ENCODE results near the gene SH3BP5.

SH3BP5 gene

GRCh38 chr3:15267502-15267901, 64.9 kb downstream of the SH3BP5 start:
- no peaks in the 10 kb centered on the region for H3K27me3 ChIP-seq (replicated peaks in 2 of 5; ENCODE audit: control insufficient read depth in 4 of 5, insufficient read depth in 5 of 5, low read length in 4 of 5)
- H3K36me3 ChIP-seq (ENCODE audit: control insufficient read depth in 4 of 4, insufficient read depth in 4 of 4, low read length in 3 of 4): peaks cover 0 to 38% (median 0%) of the 10 kb centered on the region in 4 experiments
- H3K4me3 ChIP-seq (ENCODE audit: control insufficient read depth in 1 of 7, extremely low read depth in 1 of 7, insufficient read depth in 4 of 7, low read depth in 2 of 7, low read length in 6 of 7): no peak overlapping the region
- 100% methylated on average over 3 of the region's 3 CpGs for WGBS (ENCODE audit: insufficient coverage)
- ChIA-PET POLR2A (no interaction called here), CTCF (interaction anchor here (0.7 to 10.4 kb wide), 43 partner anchors 8 to 292 kb away, joined by 3 to 146 read pairs (median 5); partner anchors contain the start of genes CAPN7 and SH3BP5)
- H3K4me1 ChIP-seq (ENCODE audit: control extremely low read depth in 1 of 4, control insufficient read depth in 4 of 4, insufficient read depth in 4 of 4, low read length in 3 of 4): peaks cover 8 to 55% (median 40%) of the 10 kb centered on the region in 4 experiments
- H3K27ac ChIP-seq (ENCODE audit: insufficient read depth in 1 of 2, low read depth in 1 of 2, low read length in 2 of 2, poor library complexity in 1 of 2, severe bottlenecking in 2 of 2): no peak overlapping the region
- H3K9me3 ChIP-seq (ENCODE audit: control extremely low read depth in 1 of 5, control insufficient read depth in 4 of 5, insufficient read depth in 2 of 5, low read depth in 1 of 5, low read length in 4 of 5): no peaks in the 10 kb centered on the region
- peak in 1 of 3 donors; percentile 9 for DNase-seq

DNA sequence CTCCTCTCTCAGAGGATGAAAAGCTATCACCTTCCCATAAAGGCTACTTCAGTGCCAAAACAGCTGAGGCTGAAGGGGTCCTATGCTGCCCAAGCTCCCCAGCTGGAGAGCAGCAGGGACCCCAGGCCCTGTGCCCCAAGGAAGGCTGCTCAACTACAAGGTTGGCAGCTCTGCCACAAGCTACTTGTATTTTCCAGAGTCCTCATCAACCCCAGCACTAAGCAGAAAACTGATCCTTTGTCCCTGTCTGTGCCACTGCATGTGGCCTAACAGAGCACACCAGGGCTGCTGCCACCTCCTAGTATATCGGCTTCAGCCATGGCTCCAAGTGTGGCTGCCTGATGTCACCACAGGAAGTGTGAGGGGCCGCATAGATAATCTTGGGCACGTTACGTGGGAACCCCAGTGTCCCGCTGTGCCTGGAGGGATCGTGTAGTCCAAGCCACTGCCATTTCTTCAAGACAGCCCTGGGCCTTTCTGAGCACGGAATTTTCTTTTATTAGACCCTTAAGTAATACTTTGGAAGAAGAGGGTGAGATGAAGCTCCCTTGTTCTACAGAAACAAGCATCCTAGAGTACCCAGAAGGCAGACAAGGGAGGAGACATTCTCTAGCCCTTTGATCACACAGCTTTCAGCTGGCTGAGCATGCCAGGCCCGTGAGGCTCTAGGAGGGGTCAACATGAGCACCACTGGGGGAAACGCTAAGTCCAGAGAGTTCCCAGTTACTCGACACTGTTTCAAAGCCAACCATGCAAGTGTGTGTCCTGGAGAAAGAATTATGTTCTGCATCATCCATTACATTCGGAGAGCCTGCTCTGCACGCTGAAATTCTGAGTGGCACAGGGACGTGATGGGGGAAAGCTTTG, 65.6 kb downstream of the SH3BP5 start:
- Histone ChIP-seq H3K27me3 (replicated peaks in 2 of 5; ENCODE audit: control insufficient read depth in 4 of 5, insufficient read depth in 5 of 5, low read length in 4 of 5) (no peaks in the 10 kb centered on the region), H3K4me3 (ENCODE audit: control insufficient read depth in 1 of 7, extremely low read depth in 1 of 7, insufficient read depth in 4 of 7, low read depth in 2 of 7, low read length in 6 of 7) (no peak overlapping the region), H3K36me3 (ENCODE audit: control insufficient read depth in 4 of 4, insufficient read depth in 4 of 4, low read length in 3 of 4) (peaks cover 0 to 41% (median 0%) of the 10 kb centered on the region in 4 experiments), H3K4me1 (ENCODE audit: control extremely low read depth in 1 of 4, control insufficient read depth in 4 of 4, insufficient read depth in 4 of 4, low read length in 3 of 4) (peaks cover 4 to 48% (median 33%) of the 10 kb centered on the region in 4 experiments), H3K27ac (ENCODE audit: insufficient read depth in 1 of 2, low read depth in 1 of 2, low read length in 2 of 2, poor library complexity in 1 of 2, severe bottlenecking in 2 of 2) (no peak overlapping the region), H3K9me3 (ENCODE audit: control extremely low read depth in 1 of 5, control insufficient read depth in 4 of 5, insufficient read depth in 2 of 5, low read depth in 1 of 5, low read length in 4 of 5) (no peaks in the 10 kb centered on the region)
- ChIA-PET POLR2A (no interaction called here), CTCF (interaction anchor here (0.5 to 10.4 kb wide), 31 partner anchors 13 to 293 kb away, joined by 3 to 146 read pairs (median 7); partner anchors contain the start of gene SH3BP5)
- WGBS (ENCODE audit: insufficient coverage): 91% methylated on average over 12 of the region's 13 CpGs
- peak in 2 of 3 donors; percentile 28 to 49 for DNase-seq

DNA sequence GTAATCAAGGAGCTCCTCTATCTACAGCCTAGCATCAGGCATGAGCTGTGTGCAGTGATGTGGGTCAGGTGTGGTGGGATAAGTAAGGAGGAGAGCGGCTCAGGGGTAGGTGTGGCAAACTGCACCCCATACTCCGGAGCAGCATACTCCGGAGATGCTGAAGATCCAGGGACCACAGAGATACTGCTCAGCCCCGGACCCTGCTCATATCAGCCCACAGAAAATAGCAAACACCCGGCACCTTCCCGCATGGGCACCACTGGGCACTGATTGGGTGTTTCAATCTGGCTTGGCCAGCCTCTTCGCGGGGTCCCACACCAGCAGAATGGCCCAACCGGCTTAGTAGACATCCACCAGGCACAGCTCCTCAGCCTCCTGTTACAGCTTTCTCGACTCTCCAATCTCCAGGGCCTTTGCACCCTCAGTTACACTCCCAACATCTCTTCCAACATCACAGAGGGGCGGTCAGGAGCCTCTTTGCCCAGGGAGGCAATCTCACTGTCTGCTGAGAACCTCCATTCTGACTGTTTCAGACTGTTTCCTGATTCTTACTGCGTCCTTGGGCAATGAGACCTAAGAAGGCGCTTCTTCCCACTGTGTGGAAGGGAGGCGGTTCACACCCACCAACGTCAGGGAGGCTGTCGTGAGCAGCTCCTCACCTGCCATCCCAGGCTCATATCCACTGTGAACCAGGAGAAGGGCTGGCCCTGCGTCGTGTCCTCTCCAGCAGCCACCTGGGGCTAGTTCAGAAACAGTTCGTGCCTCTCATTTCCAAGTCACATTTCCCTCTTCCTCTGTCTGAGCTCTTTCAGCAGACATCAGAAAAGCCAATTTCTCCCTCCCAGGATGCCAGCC, 66.5 kb downstream of the SH3BP5 start:
- POLR2A ChIA-PET: no interaction called here
- DNase-seq: no peak
- H3K27ac ChIP-seq (ENCODE audit: insufficient read depth in 1 of 2, low read depth in 1 of 2, low read length in 2 of 2, poor library complexity in 1 of 2, severe bottlenecking in 2 of 2): no peak overlapping the region
- H3K4me1 ChIP-seq (ENCODE audit: control extremely low read depth in 1 of 4, control insufficient read depth in 4 of 4, insufficient read depth in 4 of 4, low read length in 3 of 4): peaks cover 0 to 39% (median 24%) of the 10 kb centered on the region in 4 experiments
- WGBS (ENCODE audit: insufficient coverage): 93% methylated on average over 15 of the region's 19 CpGs
- H3K27me3 ChIP-seq (replicated peaks in 2 of 5; ENCODE audit: control insufficient read depth in 4 of 5, insufficient read depth in 5 of 5, low read length in 4 of 5): no peaks in the 10 kb centered on the region
- CTCF ChIA-PET: interaction anchor here (0.5 to 10.4 kb wide), 19 partner anchors 13 to 294 kb away, joined by 3 to 146 read pairs (median 4); partner anchors contain the start of gene SH3BP5
- H3K36me3 ChIP-seq (ENCODE audit: control insufficient read depth in 4 of 4, insufficient read depth in 4 of 4, low read length in 3 of 4): peaks cover 0 to 49% (median 0%) of the 10 kb centered on the region in 4 experiments
- H3K9me3 ChIP-seq (ENCODE audit: control extremely low read depth in 1 of 5, control insufficient read depth in 4 of 5, insufficient read depth in 2 of 5, low read depth in 1 of 5, low read length in 4 of 5): no peaks in the 10 kb centered on the region
- H3K4me3 ChIP-seq (ENCODE audit: control insufficient read depth in 1 of 7, extremely low read depth in 1 of 7, insufficient read depth in 4 of 7, low read depth in 2 of 7, low read length in 6 of 7): no peak overlapping the region

GRCh38 chr3:15264486-15264885, 67.9 kb downstream of the SH3BP5 start:
- H3K36me3 ChIP-seq (ENCODE audit: control insufficient read depth in 4 of 4, insufficient read depth in 4 of 4, low read length in 3 of 4): peaks cover 0 to 62% (median 1%) of the 10 kb centered on the region in 4 experiments

DNA sequence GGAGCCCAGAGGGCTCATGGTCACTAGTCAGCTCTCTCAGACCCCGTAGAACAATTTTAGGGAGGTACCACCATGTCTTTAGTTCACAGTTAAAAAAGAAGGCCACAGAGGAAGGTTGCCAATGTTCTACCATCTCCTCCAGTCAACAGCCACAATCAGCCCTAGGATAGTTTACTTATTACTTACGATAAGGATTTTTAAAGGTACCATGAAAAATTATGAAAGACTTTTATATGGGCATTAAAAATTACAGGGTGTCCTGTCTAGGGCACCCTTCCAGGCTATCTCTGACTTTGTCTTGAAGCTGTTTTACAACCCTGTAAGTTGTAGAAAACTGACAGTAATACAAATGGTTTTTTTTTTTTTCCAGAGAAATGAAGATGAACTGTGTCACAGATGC, 68.5 kb downstream of the SH3BP5 start:
- ChIA-PET CTCF (interaction anchor here (1.2 to 10.4 kb wide), 5 partner anchors 56 to 141 kb away, joined by 4 to 146 read pairs (median 47); partner anchors contain the start of gene SH3BP5), POLR2A (interaction anchor here (1.2 kb wide), 1 partner anchor 65 kb away, joined by 8 read pairs; no protein-coding TSS in a partner anchor)

More at GRCh38 chr3:15264486-15264885, 67.9 kb downstream of the SH3BP5 start:
- CTCF ChIA-PET: interaction anchor here (1.0 to 10.4 kb wide), 7 partner anchors 11 to 141 kb away, joined by 3 to 146 read pairs (median 8); partner anchors contain the start of gene SH3BP5
- peaks cover 0 to 28% (median 14%) of the 10 kb centered on the region in 4 experiments for H3K4me1 ChIP-seq (ENCODE audit: control extremely low read depth in 1 of 4, control insufficient read depth in 4 of 4, insufficient read depth in 4 of 4, low read length in 3 of 4)
- H3K9me3 ChIP-seq (ENCODE audit: control extremely low read depth in 1 of 5, control insufficient read depth in 4 of 5, insufficient read depth in 2 of 5, low read depth in 1 of 5, low read length in 4 of 5): no peaks in the 10 kb centered on the region
- POLR2A ChIA-PET: interaction anchor here (1.2 kb wide), 1 partner anchor 64 kb away, joined by 8 read pairs; no protein-coding TSS in a partner anchor
- no peaks in the 10 kb centered on the region for H3K27me3 ChIP-seq (replicated peaks in 2 of 5; ENCODE audit: control insufficient read depth in 4 of 5, insufficient read depth in 5 of 5, low read length in 4 of 5)
- WGBS (ENCODE audit: insufficient coverage): 83% methylated on average over 1 of the region's 2 CpGs
- H3K4me3 ChIP-seq (ENCODE audit: control insufficient read depth in 1 of 7, extremely low read depth in 1 of 7, insufficient read depth in 4 of 7, low read depth in 2 of 7, low read length in 6 of 7): no peak overlapping the region
- DNase-seq: no peak
- H3K27ac ChIP-seq (ENCODE audit: insufficient read depth in 1 of 2, low read depth in 1 of 2, low read length in 2 of 2, poor library complexity in 1 of 2, severe bottlenecking in 2 of 2): no peak overlapping the region

DNA sequence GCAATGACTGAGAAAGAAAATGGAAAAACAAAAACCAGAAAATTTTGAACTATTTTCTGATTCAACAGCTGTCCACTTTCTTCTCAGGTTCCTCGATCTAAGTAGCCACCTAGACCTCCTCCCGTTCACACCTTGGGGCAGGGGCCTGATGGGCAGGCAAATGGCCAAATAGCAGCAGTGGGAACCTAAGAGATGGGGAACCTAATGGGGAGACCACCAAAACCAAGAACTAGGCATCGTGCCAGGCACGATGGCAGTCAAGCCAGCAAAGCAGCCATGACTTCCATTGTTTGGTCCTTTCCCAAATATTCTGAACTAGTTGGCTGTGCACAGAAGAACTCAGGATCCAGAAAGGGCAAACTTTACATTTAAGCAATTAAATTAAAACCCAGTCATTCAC, 69.3 kb downstream of the SH3BP5 start:
- Histone ChIP-seq H3K27me3 (replicated peaks in 2 of 5; ENCODE audit: control insufficient read depth in 4 of 5, insufficient read depth in 5 of 5, low read length in 4 of 5) (no peaks in the 10 kb centered on the region), H3K4me3 (ENCODE audit: control insufficient read depth in 1 of 7, extremely low read depth in 1 of 7, insufficient read depth in 4 of 7, low read depth in 2 of 7, low read length in 6 of 7) (no peak overlapping the region), H3K27ac (ENCODE audit: insufficient read depth in 1 of 2, low read depth in 1 of 2, low read length in 2 of 2, poor library complexity in 1 of 2, severe bottlenecking in 2 of 2) (no peak overlapping the region), H3K4me1 (ENCODE audit: control extremely low read depth in 1 of 4, control insufficient read depth in 4 of 4, insufficient read depth in 4 of 4, low read length in 3 of 4) (peaks cover 0 to 14% (median 2%) of the 10 kb centered on the region in 4 experiments), H3K9me3 (ENCODE audit: control extremely low read depth in 1 of 5, control insufficient read depth in 4 of 5, insufficient read depth in 2 of 5, low read depth in 1 of 5, low read length in 4 of 5) (no peaks in the 10 kb centered on the region), H3K36me3 (ENCODE audit: control insufficient read depth in 4 of 4, insufficient read depth in 4 of 4, low read length in 3 of 4) (peaks cover 0 to 64% (median 5%) of the 10 kb centered on the region in 4 experiments)
- POLR2A ChIA-PET: no interaction called here
- peak in 1 of 3 donors; percentile 18 for DNase-seq
- CTCF ChIA-PET: interaction anchor here (1.0 to 10.4 kb wide), 5 partner anchors 55 to 142 kb away, joined by 3 to 146 read pairs (median 4); partner anchors contain the start of gene SH3BP5
- 74% methylated on average over 3 of the region's 4 CpGs for WGBS (ENCODE audit: insufficient coverage)

More for the DNA sequence above, 68.5 kb downstream of the SH3BP5 start:
- Histone ChIP-seq H3K9me3 (ENCODE audit: control extremely low read depth in 1 of 5, control insufficient read depth in 4 of 5, insufficient read depth in 2 of 5, low read depth in 1 of 5, low read length in 4 of 5) (no peaks in the 10 kb centered on the region), H3K4me3 (ENCODE audit: control insufficient read depth in 1 of 7, extremely low read depth in 1 of 7, insufficient read depth in 4 of 7, low read depth in 2 of 7, low read length in 6 of 7) (no peak overlapping the region), H3K27ac (ENCODE audit: insufficient read depth in 1 of 2, low read depth in 1 of 2, low read length in 2 of 2, poor library complexity in 1 of 2, severe bottlenecking in 2 of 2) (no peak overlapping the region), H3K36me3 (ENCODE audit: control insufficient read depth in 4 of 4, insufficient read depth in 4 of 4, low read length in 3 of 4) (peaks cover 0 to 62% (median 2%) of the 10 kb centered on the region in 4 experiments), H3K4me1 (ENCODE audit: control extremely low read depth in 1 of 4, control insufficient read depth in 4 of 4, insufficient read depth in 4 of 4, low read length in 3 of 4) (peaks cover 0 to 22% (median 9%) of the 10 kb centered on the region in 4 experiments), H3K27me3 (replicated peaks in 2 of 5; ENCODE audit: control insufficient read depth in 4 of 5, insufficient read depth in 5 of 5, low read length in 4 of 5) (no peaks in the 10 kb centered on the region)
- DNase-seq: no peak
- WGBS (ENCODE audit: insufficient coverage): 100% methylated on average over 1 of the region's 2 CpGs

Measured in common myeloid progenitor, CD34-positive (primary cell).